Right hindlimb (tissue), 1 donor: ENCODE data around the gene MUL1.

Source experiments
- DNase-seq: peaks from one replicate; pipeline ENCODE4 v3.0.0-alpha.2; 2018

Gene MUL1

GRCh38 chr1:20466273-20466672, 41.7 kb downstream of the MUL1 start:
- DNase-seq = no peak

GRCh38 chr1:20465187-20465586, 42.8 kb downstream of the MUL1 start:
- no peak for DNase-seq

- no peak for DNase-seq
These were observed 44.4 kb downstream of the MUL1 start for GRCh38 chr1:20463502-20463901.

- no peak for DNase-seq
These were observed 45.6 kb downstream of the MUL1 start for GRCh38 chr1:20462397-20462796.

- no peak for DNase-seq
These were observed 49.2 kb downstream of the MUL1 start for GRCh38 chr1:20458717-20459116.

- DNase-seq = no peak
These were observed 53.9 kb downstream of the MUL1 start for GRCh38 chr1:20454004-20454403.

GRCh38 chr1:20449735-20450311, 58.1 kb downstream of the MUL1 start:
- no peak for DNase-seq
